Hematopoietic multipotent progenitor cell treated with erythropoietin and hydrocortisone succinate and interleukin-3 and kit ligand, for 17 days (in vitro differentiated cells): Measurements from ENCODE around the gene PTPN5.
A peak's percentile ranks its signal among the peaks of the same experiment; 100 is the strongest.
"Not testable (repeated sequence)": the region's sequence is repeated elsewhere in the genome, so short reads cannot be mapped to it uniquely, and the experiment has no call there.

ENCODE experiments used
- DNase-seq: peaks from one replicate; pipeline ENCODE4 v3.0.0-alpha.2; 2015; ENCODE audit warnings: low spot score

PTPN5 gene

GRCh38 chr11:18791207-18791968 is at the start of gene PTPN5:
Gene PTPN5 (minus strand): TSS chr11:18791798. CDS start chr11:18771958, 19,840 bp downstream.
- no peak for DNase-seq

- no peak for DNase-seq
These were observed 44.8 kb upstream of the PTPN5 start for GRCh38 chr11:18836417-18836816.

- DNase-seq, result no peak
These were observed 43.3 kb upstream of the PTPN5 start for GRCh38 chr11:18834754-18835466.

- not testable (repeated sequence) for DNase-seq
These were observed 28.6 kb upstream of the PTPN5 start for GRCh38 chr11:18820160-18820559.

- no peak for DNase-seq
These were observed 12.8 kb upstream of the PTPN5 start for GRCh38 chr11:18804199-18804999.

GRCh38 chr11:18802381-18803257 is 11.0 kb upstream of the PTPN5 start:
- peak; percentile 12 for DNase-seq

GRCh38 chr11:18798799-18799469 is 7.3 kb upstream of the PTPN5 start:
- no peak for DNase-seq

GRCh38 chr11:18794956-18795355 is 3.4 kb upstream of the PTPN5 start:
- no peak for DNase-seq

- no peak for DNase-seq
These were observed 1.2 kb upstream of the PTPN5 start for GRCh38 chr11:18792827-18793226.

GRCh38 chr11:18791969-18792628 is 501 bp upstream of the PTPN5 start:
- no peak for DNase-seq

GRCh38 chr11:18790883-18791206 is 753 bp downstream of the PTPN5 start:
- DNase-seq, result no peak

- DNase-seq, result no peak
These were observed 1.7 kb downstream of the PTPN5 start for GRCh38 chr11:18789942-18790341.

- no peak for DNase-seq
These were observed 6.2 kb downstream of the PTPN5 start for GRCh38 chr11:18785411-18785810.

- DNase-seq, result no peak
These were observed 10.7 kb downstream of the PTPN5 start for GRCh38 chr11:18780896-18781295.

- no peak for DNase-seq
These were observed 11.3 kb downstream of the PTPN5 start for GRCh38 chr11:18780329-18780728.

GRCh38 chr11:18778468-18778867 is 13.1 kb downstream of the PTPN5 start:
- DNase-seq, result no peak

- DNase-seq, result no peak
These were observed 15.3 kb downstream of the PTPN5 start for GRCh38 chr11:18776324-18776723.

- peak; percentile 40 for DNase-seq
These were observed 15.9 kb downstream of the PTPN5 start for GRCh38 chr11:18775492-18776292.

- DNase-seq, result no peak
These were observed 16.8 kb downstream of the PTPN5 start for GRCh38 chr11:18774801-18775200.

GRCh38 chr11:18773681-18774080 is 17.9 kb downstream of the PTPN5 start:
- DNase-seq, result no peak
